Central memory CD8-positive, alpha-beta T cell (primary cell): Measurements from ENCODE around the gene NDUFA5.

Source experiments
- ATAC-seq: fragments of 150-1000 bp; cut with Tn5 transposase; replicated peaks from 2 replicates; pipeline ENCODE4 v1.10.0; 2022; ENCODE audit warnings: mild to moderate bottlenecking, moderate FRiP score, moderate number of reproducible peaks; ENCODE audit not compliant: poor library complexity, severe bottlenecking; ENCODE audit errors: extremely low read depth
- DNase-seq, 2 donors: peaks; one replicate each; pipeline ENCODE4 v3.0.0; 2021; ENCODE audit warnings: low spot score in 2 of 2
- H3K27ac Mint-ChIP-seq: one replicate; pipeline ENCODE4 v1.8.0; 2022; ENCODE audit warnings: low read depth, mild to moderate bottlenecking, moderate library complexity, mixed read lengths
- H3K27me3 Mint-ChIP-seq: one replicate; pipeline ENCODE4 v1.8.0; 2022; ENCODE audit warnings: mixed read lengths
- H3K36me3 Mint-ChIP-seq: one replicate; pipeline ENCODE4 v1.8.0; 2022; ENCODE audit warnings: mild to moderate bottlenecking, moderate library complexity, mixed read lengths; ENCODE audit not compliant: insufficient read depth
- H3K4me1 Mint-ChIP-seq: one replicate; pipeline ENCODE4 v1.8.0; 2022; ENCODE audit warnings: mixed read lengths
- H3K4me3 Mint-ChIP-seq: one replicate; pipeline ENCODE4 v1.8.0; 2022; ENCODE audit warnings: mild to moderate bottlenecking, moderate library complexity, mixed read lengths
- H3K9me3 Mint-ChIP-seq: one replicate; pipeline ENCODE4 v1.8.0; 2022; ENCODE audit warnings: mixed read lengths

NDUFA5 gene

DNA sequence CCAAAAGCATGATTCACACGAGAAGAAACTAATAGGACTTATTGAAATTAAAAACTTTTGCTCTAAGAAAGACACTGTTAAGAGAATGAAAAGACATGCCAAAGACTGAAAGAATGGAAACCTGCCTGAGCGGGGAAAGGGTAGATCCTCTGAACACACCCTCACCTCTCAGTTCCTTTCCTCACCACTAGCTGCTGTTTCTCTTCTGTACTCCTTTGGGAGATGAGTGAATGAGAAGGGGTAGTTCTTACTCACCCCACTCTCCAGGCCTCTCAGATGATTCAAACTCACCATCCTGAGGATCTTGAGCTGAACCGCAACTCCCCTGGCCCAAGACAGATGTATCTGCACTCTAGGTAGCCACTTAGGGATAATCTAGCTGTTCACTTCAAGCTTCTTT is 65.1 kb downstream of the NDUFA5 start:
- no peak for ATAC-seq

More for the DNA sequence above, 65.1 kb downstream of the NDUFA5 start:
- H3K4me1 Mint-ChIP-seq = no peaks in the 10 kb centered on the region
- peaks cover 25% of the 10 kb centered on the region for H3K27me3 Mint-ChIP-seq
- H3K4me3 Mint-ChIP-seq = no peak overlapping the region
- no peak overlapping the region for H3K27ac Mint-ChIP-seq
- H3K9me3 Mint-ChIP-seq = no peaks in the 10 kb centered on the region
- DNase-seq = no peak
- H3K36me3 Mint-ChIP-seq = no peaks in the 10 kb centered on the region
